GM21515 (cell line): ENCODE data around the gene RMND5B.
"Not testable (repeated sequence)": the region's sequence is repeated elsewhere in the genome, so short reads cannot be mapped to it uniquely, and the experiment has no call there.

Experiments
- ATAC-seq: cut with Tn5 transposase; IDR thresholded peaks from one replicate; pipeline ENCODE4 v1.9.1; 2021; ENCODE audit not compliant: unreplicated experiment

The RMND5B gene, protein sequence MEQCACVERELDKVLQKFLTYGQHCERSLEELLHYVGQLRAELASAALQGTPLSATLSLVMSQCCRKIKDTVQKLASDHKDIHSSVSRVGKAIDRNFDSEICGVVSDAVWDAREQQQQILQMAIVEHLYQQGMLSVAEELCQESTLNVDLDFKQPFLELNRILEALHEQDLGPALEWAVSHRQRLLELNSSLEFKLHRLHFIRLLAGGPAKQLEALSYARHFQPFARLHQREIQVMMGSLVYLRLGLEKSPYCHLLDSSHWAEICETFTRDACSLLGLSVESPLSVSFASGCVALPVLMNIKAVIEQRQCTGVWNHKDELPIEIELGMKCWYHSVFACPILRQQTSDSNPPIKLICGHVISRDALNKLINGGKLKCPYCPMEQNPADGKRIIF

DNA sequence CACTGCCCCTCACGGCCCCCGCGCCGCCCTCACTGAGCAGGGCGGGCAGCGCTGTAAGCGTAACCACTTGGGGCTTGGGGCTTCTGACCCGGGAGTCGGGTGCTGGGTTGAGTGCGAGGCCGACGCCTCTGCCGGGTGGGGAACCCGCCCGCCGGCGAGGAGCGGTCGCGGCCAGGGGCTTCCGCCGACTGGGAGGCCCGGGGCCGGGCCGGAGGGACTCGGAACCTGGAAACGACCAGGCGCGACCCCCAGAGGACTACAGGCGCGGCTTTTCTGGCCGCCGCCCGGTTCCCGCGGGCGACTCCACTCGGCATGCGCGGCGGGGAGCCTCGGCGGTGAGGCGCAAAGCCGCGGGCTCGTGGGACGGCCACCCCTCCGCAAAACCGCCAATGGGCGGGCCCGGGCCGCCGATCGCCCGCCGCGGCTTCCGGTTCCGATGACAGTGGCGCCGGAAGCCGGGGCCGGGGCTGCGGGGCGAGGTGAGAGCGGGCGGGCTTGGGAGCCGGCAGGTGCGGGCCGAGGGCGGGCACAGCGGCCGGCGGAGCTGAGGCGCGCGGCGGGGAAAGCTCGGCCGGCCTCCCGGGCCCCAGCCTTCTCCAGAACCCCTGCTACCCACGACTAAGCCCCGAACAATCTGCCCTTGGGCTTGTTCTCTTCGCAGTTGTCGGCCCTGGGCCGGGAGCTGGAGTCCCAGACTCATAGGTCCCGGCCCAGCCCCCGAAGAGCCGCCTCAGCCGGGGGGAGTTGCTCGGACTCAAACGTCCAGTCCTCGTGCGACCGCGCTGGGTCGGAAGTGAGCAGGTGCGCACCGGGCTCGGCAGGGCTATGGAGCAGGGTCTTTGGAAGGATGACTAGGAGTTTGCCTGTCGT is at the start of gene RMND5B:
RMND5B (plus strand) TSS at position 439 of the 870 bp plus-strand sequence. CDS start 7,106 bp downstream, outside the sequence.
- ATAC-seq: peak; percentile 82

GRCh38 chr5:178081571-178082243 is 49.1 kb upstream of the RMND5B start:
- no peak for ATAC-seq

DNA sequence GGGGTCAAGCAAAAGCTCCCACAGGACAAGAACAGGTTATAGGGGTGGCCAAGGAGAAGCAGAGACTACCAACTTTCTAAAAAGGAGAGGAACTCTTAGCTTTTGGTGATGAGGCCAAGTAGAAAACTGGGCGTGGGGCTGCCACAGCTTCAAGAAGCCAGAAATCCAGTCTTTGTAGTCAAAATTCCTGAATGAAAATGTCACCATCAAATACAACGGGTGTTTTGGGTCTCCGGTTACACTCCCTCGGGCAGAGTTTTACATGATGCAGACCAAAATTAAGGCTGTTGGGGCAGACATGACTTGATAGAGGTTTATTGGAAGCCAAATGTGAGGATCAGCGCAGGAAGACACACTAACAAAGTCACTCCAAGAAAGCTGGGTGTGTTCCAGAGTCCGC is 46.9 kb upstream of the RMND5B start:
- ATAC-seq: no peak

DNA sequence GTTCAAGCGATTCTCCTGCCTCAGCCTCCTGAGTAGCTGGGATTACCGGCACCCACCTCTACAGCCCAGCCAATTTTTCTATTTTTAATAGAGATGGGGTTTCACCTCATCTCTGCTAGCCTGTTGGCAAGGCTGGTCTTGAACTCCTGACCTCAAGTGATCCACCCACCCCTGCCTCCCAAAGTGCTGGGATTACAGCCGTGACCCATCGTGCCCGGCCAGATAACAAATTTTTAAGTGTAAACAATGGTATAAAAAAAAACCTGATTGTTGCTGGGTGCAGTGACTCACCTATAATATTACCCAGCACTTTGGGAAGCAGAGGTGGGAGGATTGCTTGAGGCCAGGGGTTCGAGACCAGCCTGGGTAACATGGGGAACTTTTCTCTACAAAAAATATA is 45.5 kb upstream of the RMND5B start:
- no peak for ATAC-seq

DNA sequence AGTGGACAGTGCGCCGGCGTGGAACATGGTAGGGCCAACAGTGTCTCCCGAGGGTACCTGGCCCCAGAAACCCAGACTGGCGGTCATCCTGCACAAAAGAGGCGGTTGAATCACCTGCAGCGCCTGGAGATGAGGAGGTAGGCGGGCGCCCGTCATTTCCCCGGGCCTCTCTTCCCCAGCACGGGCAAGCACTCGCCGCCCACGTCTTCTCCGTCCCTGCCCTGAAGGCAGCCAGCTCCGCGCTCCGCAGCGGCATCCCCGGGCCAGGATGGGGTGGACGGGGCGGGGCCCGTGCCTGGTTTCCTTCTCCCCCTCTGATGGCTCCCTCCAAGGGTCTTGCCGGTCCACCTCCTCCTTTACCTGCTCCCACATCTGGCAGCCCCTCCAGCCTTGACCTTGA is 44.5 kb upstream of the RMND5B start:
- no peak for ATAC-seq

DNA sequence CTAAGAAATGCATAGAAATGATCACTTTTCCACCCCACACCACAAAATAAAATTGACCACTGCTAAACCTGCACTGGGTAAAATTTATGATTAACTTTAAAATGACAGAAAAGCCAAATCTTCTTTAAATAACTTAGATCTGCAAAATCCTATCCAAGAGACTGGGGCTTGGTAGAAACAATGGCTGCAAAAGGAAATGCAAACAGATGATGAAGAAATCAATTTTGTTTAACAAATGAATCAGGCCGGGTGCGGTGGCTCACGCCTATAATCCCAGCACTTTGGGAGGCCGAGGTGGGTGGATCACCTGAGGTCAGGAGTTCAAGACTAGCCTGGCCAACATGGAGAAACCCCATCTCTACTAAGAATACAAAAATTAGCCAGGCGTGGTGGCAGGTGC is 43.6 kb upstream of the RMND5B start:
- not testable (repeated sequence) for ATAC-seq

GRCh38 chr5:178090856-178091255 is 40.0 kb upstream of the RMND5B start:
- ATAC-seq: no peak

DNA sequence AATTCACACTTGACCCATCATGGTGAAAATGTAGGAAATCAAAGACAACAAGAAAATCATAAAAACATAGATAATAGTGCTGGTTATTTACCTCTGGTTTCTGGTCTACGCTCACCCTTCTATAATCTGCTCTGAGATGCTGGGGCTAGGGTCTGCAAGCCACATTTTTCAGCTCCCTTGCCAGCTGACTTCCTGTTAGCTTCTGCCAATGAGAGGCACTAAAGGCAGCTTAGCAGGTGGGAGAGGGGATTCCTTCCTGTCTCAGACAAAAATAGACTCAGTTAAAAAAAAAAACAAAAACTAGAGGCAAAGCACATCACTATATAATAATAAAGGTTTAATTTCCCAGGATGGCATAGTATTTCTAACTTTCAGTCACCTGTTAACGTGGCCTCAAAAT is 37.7 kb upstream of the RMND5B start:
- no peak for ATAC-seq

DNA sequence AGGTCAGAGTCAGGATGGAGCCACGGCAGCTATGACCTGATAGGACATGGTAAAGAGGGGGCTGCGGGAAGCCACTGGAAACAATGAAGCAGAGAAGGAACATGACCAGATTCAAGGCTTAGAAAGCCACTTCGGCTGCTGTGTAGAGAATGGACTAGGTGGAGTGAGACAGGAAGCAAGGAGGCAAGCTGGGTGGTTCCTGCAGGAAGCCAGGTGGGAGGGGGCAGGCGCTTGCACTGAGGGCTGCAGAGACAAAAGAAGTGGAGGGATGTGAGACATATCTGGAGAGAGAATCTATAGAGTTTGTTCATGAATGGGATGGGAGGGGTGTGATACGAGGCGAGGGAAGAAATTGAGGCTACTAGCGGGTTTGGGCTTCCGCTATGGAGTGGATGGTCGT is 36.5 kb upstream of the RMND5B start:
- no peak for ATAC-seq

DNA sequence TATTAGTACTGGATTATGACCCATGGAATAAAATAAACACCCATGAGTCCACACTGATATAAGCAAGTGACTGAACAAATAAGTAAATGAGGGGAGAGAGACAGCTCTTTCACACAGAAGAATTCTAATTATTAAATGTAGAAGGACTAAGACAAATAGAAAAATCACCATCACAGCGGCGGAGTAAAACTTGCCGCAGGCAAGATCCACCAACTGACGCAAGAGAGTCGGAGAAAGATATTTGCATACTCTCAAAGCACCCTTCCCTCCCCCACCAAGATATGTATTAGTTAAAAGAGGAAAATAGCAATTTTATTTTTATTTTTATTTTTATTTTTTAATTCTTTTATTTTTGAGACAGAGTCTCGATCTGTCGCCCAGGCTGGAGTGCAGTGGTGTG is 32.1 kb upstream of the RMND5B start:
- no peak for ATAC-seq

DNA sequence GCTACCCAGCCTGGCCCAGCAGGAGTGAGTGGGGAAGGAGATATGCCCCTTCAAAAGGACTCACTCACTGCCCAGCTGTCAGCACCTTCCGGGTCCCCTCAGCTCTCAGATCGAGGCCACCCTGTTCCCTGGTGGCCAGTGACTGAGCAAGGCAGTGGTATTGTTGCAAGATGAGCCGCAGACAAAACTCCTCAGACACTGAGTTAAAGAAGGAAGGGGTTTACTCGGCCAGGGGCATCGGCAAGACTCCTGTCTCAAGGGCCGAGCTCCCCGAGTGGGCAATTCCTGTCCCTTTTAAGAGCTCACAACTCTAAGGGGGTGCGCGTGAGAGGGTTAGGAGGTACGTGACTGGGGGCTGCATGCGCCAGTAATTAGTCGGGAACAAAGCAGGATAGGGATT is 27.2 kb upstream of the RMND5B start:
- no peak for ATAC-seq

DNA sequence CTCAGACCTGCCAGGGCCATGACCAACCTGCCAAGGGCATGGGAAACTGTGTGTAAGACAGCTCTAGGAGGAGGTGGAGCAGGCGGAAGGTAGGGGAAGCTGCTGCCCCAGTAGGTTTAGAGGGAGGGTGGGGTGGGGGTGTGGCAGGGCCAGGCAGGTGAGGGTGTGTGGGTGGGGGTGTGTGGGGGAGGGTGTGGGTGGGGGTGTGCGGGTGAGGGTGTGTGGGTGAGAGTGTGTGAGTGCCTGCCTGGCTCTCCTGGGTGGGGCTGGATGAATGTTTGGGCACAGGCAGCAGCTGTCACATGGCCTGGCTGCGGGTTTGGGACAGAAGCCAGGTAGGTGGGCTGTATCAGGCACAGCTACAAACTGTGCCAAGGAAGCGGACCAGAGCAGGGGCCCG is 26.3 kb upstream of the RMND5B start:
- ATAC-seq: no peak

DNA sequence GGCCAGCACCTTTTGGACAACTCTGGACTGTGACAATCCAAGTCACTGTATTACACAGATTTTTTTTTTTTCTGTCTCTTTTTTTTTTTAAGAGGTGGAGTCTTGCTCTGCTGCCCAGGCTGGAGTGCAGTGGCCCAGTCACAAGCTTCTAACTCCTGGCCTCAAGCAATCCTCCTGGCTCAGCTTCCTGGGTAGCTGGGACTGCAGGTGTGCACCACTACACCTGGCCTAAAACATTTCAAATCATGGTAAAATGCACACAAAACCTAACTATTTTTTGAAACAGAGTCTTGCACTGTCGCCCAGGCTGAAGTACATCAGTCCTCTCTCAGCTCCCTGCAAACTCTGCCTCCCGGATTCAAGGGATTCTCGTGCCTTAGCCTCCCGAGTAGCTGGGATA is 24.7 kb upstream of the RMND5B start:
- no peak for ATAC-seq

DNA sequence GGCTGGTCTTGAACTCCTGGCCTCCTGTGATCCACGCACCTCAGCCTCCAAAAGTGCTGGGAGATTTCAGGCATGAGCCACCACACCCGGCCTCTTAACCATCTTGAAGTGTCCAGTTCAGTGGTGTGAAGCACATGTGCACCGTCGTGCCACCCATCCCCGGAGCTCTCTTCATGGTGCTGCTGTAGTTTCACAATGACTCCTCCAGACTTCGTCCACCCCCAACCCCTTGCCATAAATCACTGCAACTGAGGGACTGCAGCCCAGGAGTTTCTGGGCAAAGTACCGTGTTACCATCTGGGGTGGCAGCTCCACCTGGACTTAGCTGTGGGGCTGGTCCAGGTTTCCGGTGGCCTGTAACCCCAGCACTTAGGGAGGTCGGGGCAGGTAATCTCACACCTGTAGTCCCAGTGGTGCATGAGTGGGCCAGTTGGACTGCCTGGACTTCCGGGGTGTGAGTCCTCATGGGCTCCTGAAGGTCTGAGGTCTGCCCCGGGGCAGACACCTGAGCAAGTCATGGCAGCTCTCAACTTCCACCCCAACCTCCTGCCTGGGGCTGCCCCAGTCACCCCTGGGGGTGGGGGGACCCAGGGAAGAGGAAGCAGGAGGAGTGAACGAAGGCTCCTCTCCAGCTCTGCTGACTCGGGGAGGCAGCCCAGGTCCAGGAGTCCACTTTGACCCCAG is 24.1 kb upstream of the RMND5B start:
- ATAC-seq: no peak

GRCh38 chr5:178107756-178108310 is 23.0 kb upstream of the RMND5B start:
- no peak for ATAC-seq

- ATAC-seq: no peak
Observed at GRCh38 chr5:178108446-178108845, 22.4 kb upstream of the RMND5B start.

DNA sequence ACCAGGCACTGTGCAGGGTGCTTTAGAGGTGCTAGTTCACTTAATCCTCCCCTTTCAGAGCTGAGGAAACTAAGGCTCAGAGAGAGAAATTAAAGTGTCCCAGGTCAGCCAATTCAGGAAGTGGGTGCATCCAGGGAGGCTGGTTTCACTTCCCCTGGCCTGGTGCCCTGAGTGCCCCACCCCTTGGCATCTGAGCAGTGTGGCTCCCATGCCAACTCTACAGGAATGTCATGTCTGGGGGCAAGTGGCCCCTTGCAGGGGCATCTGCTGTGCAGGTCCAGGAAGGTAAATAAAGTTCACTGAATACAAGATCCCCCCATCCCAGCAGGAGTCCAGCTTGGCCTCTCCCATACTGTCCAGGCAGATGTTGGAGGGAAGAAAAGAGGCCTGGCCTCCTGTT is 21.8 kb upstream of the RMND5B start:
- no peak for ATAC-seq

GRCh38 chr5:178110511-178110910 is 20.3 kb upstream of the RMND5B start:
- no peak for ATAC-seq

DNA sequence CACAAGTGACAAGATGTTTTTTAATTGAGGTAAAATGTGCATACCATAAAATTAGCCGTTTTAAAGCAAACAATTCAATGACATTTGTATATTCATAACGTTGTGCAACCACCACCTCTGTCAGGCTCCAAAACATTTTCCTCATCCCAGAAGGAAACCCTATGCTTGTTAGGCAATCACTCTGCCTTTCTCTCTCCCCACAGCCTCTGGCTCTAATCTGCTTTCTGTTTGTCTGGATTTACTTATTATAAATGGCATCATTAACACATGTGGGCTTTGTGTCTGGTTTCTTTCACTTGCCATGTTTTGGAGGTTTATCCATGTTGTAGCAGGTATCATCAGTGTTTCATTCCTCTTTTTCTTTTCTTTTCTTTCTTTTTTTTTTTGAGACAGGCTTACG is 18.9 kb upstream of the RMND5B start:
- no peak for ATAC-seq

DNA sequence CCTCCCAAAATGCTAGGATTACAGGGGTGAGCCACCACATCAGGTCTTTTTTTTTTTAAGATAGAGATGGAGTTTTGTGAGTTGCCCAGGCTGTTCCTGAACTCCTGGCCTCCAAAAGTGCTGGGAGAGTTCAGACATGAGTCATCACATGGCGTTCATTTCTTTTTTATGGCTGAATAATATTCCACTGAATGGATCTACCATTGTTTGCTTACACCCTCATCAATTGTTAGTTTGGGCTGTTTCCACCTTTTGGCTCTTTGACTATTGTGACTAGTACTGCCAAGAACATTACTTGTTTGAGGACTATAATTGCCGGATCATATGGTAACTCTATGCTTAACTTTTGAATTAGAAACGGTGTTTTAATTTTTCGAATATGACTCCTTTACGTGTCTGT is 18.3 kb upstream of the RMND5B start:
- ATAC-seq: no peak
